ENCODE measurements around the gene SHISA7.
A peak's percentile ranks its signal among the peaks of the same experiment; 100 is the strongest.
"Not testable (repeated sequence)": the region's sequence is repeated elsewhere in the genome, so short reads cannot be mapped to it uniquely, and the experiment has no call there.

Gene SHISA7

GRCh38 chr19:55440411-55441105 lies 2.5 kb downstream of the SHISA7 start:
- DNase-seq (ENCODE audit: low spot score in 2 of 2), result peak in 1 of 2 experiments; percentile 63
- Histone ChIP-seq H3K4me1 (no peaks in the 10 kb centered on the region), H3K27me3 (ENCODE audit: low read depth) (peaks cover 40% of the 10 kb centered on the region), H3K4me3 (no peak overlapping the region), H3K36me3 (replicated peaks) (no peaks in the 10 kb centered on the region), H3K9me3 (no peaks in the 10 kb centered on the region)
- in situ Hi-C loops (cut with MboI; ENCODE audit: low sequenced_read_pairs), result no loop called here

DNA sequence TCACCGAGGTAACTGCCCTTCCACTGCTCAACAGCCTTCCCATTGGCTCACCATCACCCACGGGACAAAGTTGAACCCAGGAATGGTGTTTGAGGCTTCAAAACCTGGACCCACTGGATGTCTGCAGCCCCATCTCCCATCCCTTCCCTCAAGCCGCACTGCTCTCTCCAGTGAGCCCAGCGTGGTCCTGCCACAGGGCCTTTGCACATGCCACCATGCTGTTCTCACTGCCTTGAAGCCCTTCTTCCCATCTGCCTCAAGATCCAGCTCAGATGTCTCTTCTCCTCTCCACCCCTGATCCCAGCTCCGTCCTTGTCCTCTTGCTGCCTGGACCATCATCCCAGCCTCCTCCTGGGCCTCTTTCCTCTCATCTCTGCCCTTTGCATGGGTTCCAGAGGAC lies 4.0 kb downstream of the SHISA7 start:
- DNase-seq (ENCODE audit: low spot score in 2 of 2), result no peak
- no peak overlapping the region for H3K4me3 ChIP-seq
- no peaks in the 10 kb centered on the region for H3K36me3 ChIP-seq (replicated peaks)
- H3K9me3 ChIP-seq, result no peaks in the 10 kb centered on the region
- H3K4me1 ChIP-seq, result no peaks in the 10 kb centered on the region
- peaks cover 27% of the 10 kb centered on the region for H3K27me3 ChIP-seq (ENCODE audit: low read depth)
- in situ Hi-C loops (cut with MboI; ENCODE audit: low sequenced_read_pairs), result no loop called here

DNA sequence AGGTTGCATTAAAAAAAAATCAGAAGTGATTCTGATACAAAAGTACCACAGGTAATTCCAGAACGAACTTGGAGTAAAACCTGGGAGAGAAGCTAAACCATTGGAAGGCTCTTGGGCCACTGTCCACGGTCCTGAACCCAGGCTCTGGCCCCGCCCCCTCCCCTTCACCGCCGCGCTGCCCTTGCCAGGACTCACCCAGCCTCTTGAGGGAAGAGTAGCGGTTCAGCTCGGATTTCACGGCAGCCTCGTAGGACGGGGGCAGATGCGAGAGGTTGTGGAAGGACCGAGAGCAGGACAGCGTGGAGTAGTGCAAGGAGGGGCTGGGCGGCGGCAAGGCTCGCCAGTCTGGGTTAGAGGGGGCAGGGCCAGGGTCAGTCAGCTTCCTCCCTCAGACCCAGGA lies 5.7 kb downstream of the SHISA7 start:
- Histone ChIP-seq H3K9me3 (no peaks in the 10 kb centered on the region), H3K4me1 (no peaks in the 10 kb centered on the region), H3K36me3 (replicated peaks) (no peaks in the 10 kb centered on the region), H3K4me3 (no peak overlapping the region), H3K27me3 (ENCODE audit: low read depth) (peaks cover 17% of the 10 kb centered on the region)
- peak; percentile 51 to 84 for DNase-seq (ENCODE audit: low spot score in 2 of 2)
- in situ Hi-C loops (cut with MboI; ENCODE audit: low sequenced_read_pairs), result no loop called here

DNA sequence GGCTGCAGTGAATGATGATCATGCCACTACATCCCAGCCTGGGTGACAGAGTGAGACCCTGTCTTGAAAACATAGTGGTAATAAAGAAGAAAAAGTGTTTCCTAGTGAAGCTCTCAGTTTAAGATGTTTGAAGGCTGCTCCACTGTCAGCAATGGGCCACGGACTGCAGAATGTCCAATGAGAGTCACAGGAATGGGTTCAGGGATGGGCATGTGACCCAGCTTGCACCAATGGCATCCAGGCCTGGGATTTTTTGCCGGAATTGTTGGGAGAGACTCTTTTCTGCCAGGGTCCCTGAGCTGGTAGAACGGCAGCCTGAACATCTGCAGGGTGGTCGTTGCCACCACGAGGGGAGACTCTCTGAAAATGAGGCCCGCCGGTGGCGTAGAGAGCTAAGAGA lies 6.3 kb downstream of the SHISA7 start:
- no peaks in the 10 kb centered on the region for H3K36me3 ChIP-seq (replicated peaks)
- H3K27me3 ChIP-seq (ENCODE audit: low read depth), result peaks cover 14% of the 10 kb centered on the region
- in situ Hi-C loops (cut with MboI; ENCODE audit: low sequenced_read_pairs), result no loop called here
- no peak overlapping the region for H3K4me3 ChIP-seq
- no peak for DNase-seq (ENCODE audit: low spot score in 2 of 2)
- H3K9me3 ChIP-seq, result no peaks in the 10 kb centered on the region
- no peaks in the 10 kb centered on the region for H3K4me1 ChIP-seq

GRCh38 chr19:55435020-55435419 lies 8.1 kb downstream of the SHISA7 start:
- Histone ChIP-seq H3K4me1 (no peaks in the 10 kb centered on the region), H3K9me3 (no peaks in the 10 kb centered on the region), H3K36me3 (replicated peaks) (no peaks in the 10 kb centered on the region), H3K4me3 (no peak overlapping the region), H3K27me3 (ENCODE audit: low read depth) (no peaks in the 10 kb centered on the region)
- DNase-seq (ENCODE audit: low spot score in 2 of 2), result no peak
- in situ Hi-C loops (cut with MboI; ENCODE audit: low sequenced_read_pairs), result no loop called here

- Histone ChIP-seq H3K9me3 (no peaks in the 10 kb centered on the region), H3K4me3 (no peak overlapping the region), H3K36me3 (replicated peaks) (no peaks in the 10 kb centered on the region), H3K27me3 (ENCODE audit: low read depth) (no peaks in the 10 kb centered on the region), H3K4me1 (no peaks in the 10 kb centered on the region)
- in situ Hi-C loops (cut with MboI; ENCODE audit: low sequenced_read_pairs), result no loop called here
- no peak for DNase-seq (ENCODE audit: low spot score in 2 of 2)
Measured at GRCh38 chr19:55434356-55434919, 8.7 kb downstream of the SHISA7 start.

DNA sequence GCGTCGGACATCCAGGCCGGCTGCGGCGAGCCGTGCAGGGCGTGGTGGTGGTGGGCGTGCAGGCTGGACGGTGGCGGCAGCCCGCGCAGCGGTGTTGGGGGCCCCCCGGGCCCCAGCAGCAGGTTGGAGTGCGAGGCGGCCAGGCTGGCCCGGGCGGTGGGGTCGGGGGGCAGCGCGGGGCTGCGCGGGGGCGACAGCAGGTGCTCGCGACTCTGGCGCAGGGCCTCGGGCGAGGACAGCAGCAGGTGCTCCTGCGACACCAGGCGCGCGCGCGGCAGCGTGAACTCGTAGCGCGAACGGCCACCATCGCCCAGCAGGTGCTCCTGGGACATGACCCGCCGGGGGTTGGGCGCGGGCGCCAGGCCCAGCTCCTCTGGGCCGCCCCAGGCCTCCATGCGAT lies 9.8 kb downstream of the SHISA7 start:
- in situ Hi-C loops (cut with MboI; ENCODE audit: low sequenced_read_pairs), result no loop called here
- Histone ChIP-seq H3K4me1 (no peaks in the 10 kb centered on the region), H3K4me3 (no peak overlapping the region), H3K9me3 (no peaks in the 10 kb centered on the region), H3K36me3 (replicated peaks) (no peaks in the 10 kb centered on the region), H3K27me3 (ENCODE audit: low read depth) (no peaks in the 10 kb centered on the region)
- no peak for DNase-seq (ENCODE audit: low spot score in 2 of 2)

GRCh38 chr19:55432241-55432959 lies 10.7 kb downstream of the SHISA7 start:
- in situ Hi-C loops (cut with MboI; ENCODE audit: low sequenced_read_pairs), result no loop called here
- H3K36me3 ChIP-seq (replicated peaks), result no peaks in the 10 kb centered on the region

DNA sequence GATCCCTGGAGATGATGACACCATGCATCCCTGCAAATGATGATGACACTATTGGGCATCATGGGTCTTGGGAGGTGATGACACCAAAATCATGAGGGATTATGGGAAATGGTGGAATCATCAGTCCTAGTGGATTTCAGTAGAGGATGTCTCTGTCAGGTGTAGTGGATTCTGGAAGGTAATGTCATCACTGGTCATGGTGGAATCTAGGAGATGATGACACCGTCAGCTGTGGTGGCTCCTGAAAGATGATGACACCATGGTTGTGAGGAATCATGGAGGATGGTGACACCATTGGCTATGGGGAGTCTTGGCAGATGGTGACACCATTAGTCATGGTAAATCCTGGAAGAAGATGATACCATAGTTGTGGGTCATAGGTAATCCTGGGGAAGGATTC lies 11.9 kb downstream of the SHISA7 start:
- no peak for DNase-seq (ENCODE audit: low spot score in 2 of 2)
- Histone ChIP-seq H3K4me3 (no peak overlapping the region), H3K27me3 (ENCODE audit: low read depth) (no peaks in the 10 kb centered on the region), H3K36me3 (replicated peaks) (no peaks in the 10 kb centered on the region), H3K9me3 (no peaks in the 10 kb centered on the region), H3K4me1 (no peaks in the 10 kb centered on the region)
- in situ Hi-C loops (cut with MboI; ENCODE audit: low sequenced_read_pairs), result no loop called here

More at GRCh38 chr19:55432241-55432959, 10.7 kb downstream of the SHISA7 start:
- H3K9me3 ChIP-seq, result no peaks in the 10 kb centered on the region
- no peaks in the 10 kb centered on the region for H3K4me1 ChIP-seq
- no peak overlapping the region for H3K4me3 ChIP-seq
- H3K27me3 ChIP-seq (ENCODE audit: low read depth), result no peaks in the 10 kb centered on the region
- no peak for DNase-seq (ENCODE audit: low spot score in 2 of 2)

- no peaks in the 10 kb centered on the region for H3K4me1 ChIP-seq
- no peak for DNase-seq (ENCODE audit: low spot score in 2 of 2)
- H3K27me3 ChIP-seq (ENCODE audit: low read depth), result no peaks in the 10 kb centered on the region; the same call in 1 of the 2 replicates
- H3K36me3 ChIP-seq (replicated peaks), result no peaks in the 10 kb centered on the region
- H3K9me3 ChIP-seq, result no peaks in the 10 kb centered on the region
- no peak overlapping the region for H3K4me3 ChIP-seq
- in situ Hi-C loops (cut with MboI; ENCODE audit: low sequenced_read_pairs), result no loop called here
Measured at GRCh38 chr19:55426042-55426441, 17.1 kb downstream of the SHISA7 start.

- H3K4me3 ChIP-seq, result no peak overlapping the region
- in situ Hi-C loops (cut with MboI; ENCODE audit: low sequenced_read_pairs), result no loop called here
Measured at GRCh38 chr19:55424518-55424917, 18.6 kb downstream of the SHISA7 start.

DNA sequence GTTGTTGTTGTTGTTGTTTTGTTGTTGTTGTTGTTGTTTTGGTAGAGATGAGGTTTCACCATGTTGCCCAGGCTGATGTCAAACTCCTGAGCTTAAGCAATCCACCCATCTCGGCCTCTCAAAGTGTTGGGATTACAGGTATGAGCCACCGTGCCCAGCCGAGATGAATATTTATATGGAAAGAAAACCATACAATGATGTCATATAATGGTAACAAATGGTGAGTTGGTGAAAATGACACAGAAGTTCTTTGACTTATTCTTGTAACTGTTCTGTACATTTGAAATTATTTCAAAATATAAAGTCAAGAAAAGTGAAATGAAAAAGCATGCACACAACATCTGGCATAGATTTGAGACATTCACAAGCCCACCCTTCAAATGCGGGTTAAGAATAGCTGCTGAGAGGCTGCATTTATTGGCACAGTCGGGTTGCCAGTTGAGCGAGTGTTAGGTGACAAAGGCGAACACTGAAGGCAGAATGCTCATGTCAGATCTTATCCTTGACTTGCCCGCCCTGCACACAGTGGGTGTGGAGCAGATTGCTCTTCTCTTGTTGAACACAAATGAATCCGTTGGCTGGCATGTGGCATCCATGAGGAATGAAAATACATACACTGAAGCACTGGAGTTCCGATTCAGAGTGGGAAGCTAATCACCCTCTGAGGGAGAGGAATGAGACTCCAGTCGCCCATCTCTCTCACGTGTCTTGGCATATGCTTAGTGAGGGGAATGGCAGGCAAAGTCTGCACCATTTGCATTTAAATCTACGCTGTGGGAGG lies 19.7 kb downstream of the SHISA7 start:
- Histone ChIP-seq H3K36me3 (replicated peaks) (no peaks in the 10 kb centered on the region), H3K4me3 (no peak overlapping the region), H3K27me3 (ENCODE audit: low read depth) (no peaks in the 10 kb centered on the region; the same call in 1 of the 2 replicates), H3K9me3 (no peaks in the 10 kb centered on the region), H3K4me1 (no peaks in the 10 kb centered on the region)
- in situ Hi-C loops (cut with MboI; ENCODE audit: low sequenced_read_pairs), result no loop called here
- no peak for DNase-seq (ENCODE audit: low spot score in 2 of 2)

More at GRCh38 chr19:55424518-55424917, 18.6 kb downstream of the SHISA7 start:
- no peaks in the 10 kb centered on the region for H3K9me3 ChIP-seq
- H3K36me3 ChIP-seq (replicated peaks), result no peaks in the 10 kb centered on the region
- H3K4me1 ChIP-seq, result no peaks in the 10 kb centered on the region
- H3K27me3 ChIP-seq (ENCODE audit: low read depth), result no peaks in the 10 kb centered on the region; the same call in 1 of the 2 replicates
- DNase-seq (ENCODE audit: low spot score in 2 of 2), result no peak

DNA sequence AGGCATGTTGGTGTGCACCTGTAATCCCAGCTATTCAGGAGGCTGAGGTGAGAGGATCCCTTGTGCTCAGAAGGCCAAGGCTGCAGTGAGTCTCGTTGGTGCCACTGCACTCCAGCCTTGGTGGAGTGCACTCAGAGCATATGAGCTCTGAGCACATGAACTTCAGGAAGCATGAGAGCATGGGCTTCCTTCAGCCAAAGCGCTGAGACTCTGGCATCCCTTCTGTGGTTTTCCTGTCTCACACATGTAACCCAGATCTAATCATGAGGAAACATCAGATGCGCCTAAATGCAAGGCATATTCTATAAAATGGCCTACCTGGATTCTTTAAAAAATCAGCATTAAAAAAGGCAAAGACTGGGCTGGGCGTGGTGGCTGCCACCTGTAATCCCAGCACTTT lies 21.8 kb downstream of the SHISA7 start:
- H3K4me3 ChIP-seq; H3K27me3 ChIP-seq (ENCODE audit: low read depth); H3K9me3 ChIP-seq; H3K4me1 ChIP-seq; DNase-seq (ENCODE audit: low spot score in 2 of 2); H3K36me3 ChIP-seq (replicated peaks); in situ Hi-C loops (cut with MboI; ENCODE audit: low sequenced_read_pairs): not testable (repeated sequence)
